HG03457 (cell line): Measurements from ENCODE around the gene DHRS2.

Experiments used
- ATAC-seq: cut with Tn5 transposase; IDR thresholded peaks from one replicate; pipeline ENCODE4 v1.9.1; 2021; ENCODE audit warnings: moderate number of reproducible peaks; ENCODE audit not compliant: unreplicated experiment

The DHRS2 gene

GRCh38 chr14:23612354-23612732 lies 23.8 kb upstream of the DHRS2 start:
- no peak for ATAC-seq

- no peak for ATAC-seq
These were observed 23.4 kb upstream of the DHRS2 start for GRCh38 chr14:23612802-23613201.

- no peak for ATAC-seq
These were observed 22.7 kb upstream of the DHRS2 start for GRCh38 chr14:23613242-23614070.

GRCh38 chr14:23614395-23614828 lies 21.8 kb upstream of the DHRS2 start:
- ATAC-seq = no peak

- ATAC-seq = no peak
These were observed 20.3 kb upstream of the DHRS2 start for GRCh38 chr14:23615856-23616255.

- no peak for ATAC-seq
These were observed 18.6 kb upstream of the DHRS2 start for GRCh38 chr14:23617539-23617938.

GRCh38 chr14:23618415-23618988 lies 17.7 kb upstream of the DHRS2 start:
- no peak for ATAC-seq

- no peak for ATAC-seq
These were observed 15.9 kb upstream of the DHRS2 start for GRCh38 chr14:23620177-23620702.

- ATAC-seq = no peak
These were observed 14.8 kb upstream of the DHRS2 start for GRCh38 chr14:23621204-23621931.

- ATAC-seq = no peak
These were observed 14.0 kb upstream of the DHRS2 start for GRCh38 chr14:23621932-23622730.

- no peak for ATAC-seq
These were observed 13.2 kb upstream of the DHRS2 start for GRCh38 chr14:23622990-23623389.

GRCh38 chr14:23623962-23624361 lies 12.2 kb upstream of the DHRS2 start:
- no peak for ATAC-seq

- no peak for ATAC-seq
These were observed 11.2 kb upstream of the DHRS2 start for GRCh38 chr14:23624830-23625404.

GRCh38 chr14:23626946-23627345 lies 9.2 kb upstream of the DHRS2 start:
- no peak for ATAC-seq

GRCh38 chr14:23627961-23628360 lies 8.2 kb upstream of the DHRS2 start:
- no peak for ATAC-seq

GRCh38 chr14:23629204-23629603 lies 7.0 kb upstream of the DHRS2 start:
- no peak for ATAC-seq

- ATAC-seq = no peak
These were observed 6.2 kb upstream of the DHRS2 start for GRCh38 chr14:23629832-23630396.

- no peak for ATAC-seq
These were observed 5.5 kb upstream of the DHRS2 start for GRCh38 chr14:23630687-23631086.

- no peak for ATAC-seq
These were observed 4.9 kb upstream of the DHRS2 start for GRCh38 chr14:23631234-23631633.
